Peyer's patch (tissue), 4 donors: ENCODE measurements around the gene CEP63. TPM values are rescaled to one million over a fixed set of nuclear protein-coding genes. Genes with fewer than 3 reads are reported as not detected.

Experiments
- DNase-seq, 3 donors: peaks; one replicate each; pipeline ENCODE4 v3.0.0-alpha.2; 2017 to 2019
- H3K27ac ChIP-seq, 4 donors: fragments of 200-600 bp; sonication (generic); one replicate each; pipeline ENCODE4 v1.5.1; 2016 to 2019
- H3K27me3 ChIP-seq, 2 donors: fragments of 200-600 bp; sonication (generic); one replicate each; pipeline ENCODE4 v1.5.1; 2019
- H3K36me3 ChIP-seq, 3 donors: fragments of 200-600 bp; sonication (generic); one replicate each; pipeline ENCODE4 v1.5.1; 2016 to 2019
- H3K4me1 ChIP-seq, 4 donors: fragments of 200-600 bp; sonication (generic); one replicate each; pipeline ENCODE4 v1.5.1; 2016 to 2019
- H3K4me3 ChIP-seq, 4 donors: fragments of 200-600 bp; sonication (generic); 1 replicate in 3 of 4; 2 replicates in 1 of 4; pipeline ENCODE4 v1.5.1; 2016 to 2019; ENCODE audit warnings: mild to moderate bottlenecking in 1 of 4
- H3K9me3 ChIP-seq, 4 donors: fragments of 200-600 bp; sonication (generic); one replicate each; pipeline ENCODE4 v1.5.1; 2016 to 2019; ENCODE audit warnings: mild to moderate bottlenecking in 1 of 4
- CTCF ChIP-seq, 6 experiments: fragments of 450-650 bp in 4 of 6; fragments of 200-600 bp in 2 of 6; sonication (generic) in 1 of 6; IDR thresholded peaks; one replicate each; pipeline ENCODE4 v1.5.1; 2017 to 2019; ENCODE audit warnings: antibody characterized with exemption in 6 of 6, mild to moderate bottlenecking in 3 of 6, moderate library complexity in 1 of 6
- POLR2A ChIP-seq, 2 donors: fragments of 450-650 bp; IDR thresholded peaks; one replicate each; pipeline ENCODE4 v1.5.1; 2017; ENCODE audit warnings: antibody characterized with exemption in 2 of 2, mild to moderate bottlenecking in 2 of 2, moderate library complexity in 2 of 2
- total RNA-seq, 4 donors: library from RNA; depleted of rRNA; stranded (reverse); fragments of >200 nt; gene quantifications; one replicate each; pipeline ENCODE4 v1.1.0, GENCODE V29; 2016

Gene CEP63
- total RNA-seq, 4 donors from 2014 or later: 13.3 to 67.7 (median 19.6) TPM

GRCh38 chr3:134511500-134511899, 25.6 kb downstream of the CEP63 start:
- H3K4me1 ChIP-seq: no peaks in the 10 kb centered on the region
- no peak overlapping the region for H3K4me3 ChIP-seq
- H3K27me3 ChIP-seq: no peaks in the 10 kb centered on the region
- no peaks in the 10 kb centered on the region for H3K9me3 ChIP-seq
- H3K36me3 ChIP-seq: peaks cover 0 to 10% (median 0%) of the 10 kb centered on the region in 3 donors
- no peak for TF ChIP-seq POLR2A (IDR thresholded peaks at IDR 0.05)
- no peak for TF ChIP-seq CTCF (IDR thresholded peaks at IDR 0.05)
- no peak overlapping the region for H3K27ac ChIP-seq
- DNase-seq: no peak

GRCh38 chr3:134516905-134517304, 31.0 kb downstream of the CEP63 start:
- TF ChIP-seq CTCF (IDR thresholded peaks at IDR 0.05): no peak
- no peak for TF ChIP-seq POLR2A (IDR thresholded peaks at IDR 0.05)

GRCh38 chr3:134517791-134518190, 31.9 kb downstream of the CEP63 start:
- no peaks in the 10 kb centered on the region for H3K9me3 ChIP-seq
- H3K4me1 ChIP-seq: no peaks in the 10 kb centered on the region
- H3K27ac ChIP-seq: no peak overlapping the region
- DNase-seq: no peak
- no peak overlapping the region for H3K4me3 ChIP-seq
- no peaks in the 10 kb centered on the region for H3K36me3 ChIP-seq
- TF ChIP-seq POLR2A (IDR thresholded peaks at IDR 0.05) (no peak), CTCF (IDR thresholded peaks at IDR 0.05) (no peak)
- H3K27me3 ChIP-seq: no peaks in the 10 kb centered on the region

More at GRCh38 chr3:134516905-134517304, 31.0 kb downstream of the CEP63 start:
- Histone ChIP-seq H3K27ac (no peak overlapping the region), H3K4me3 (no peak overlapping the region), H3K27me3 (no peaks in the 10 kb centered on the region), H3K9me3 (no peaks in the 10 kb centered on the region), H3K36me3 (no peaks in the 10 kb centered on the region), H3K4me1 (no peaks in the 10 kb centered on the region)
- no peak for DNase-seq

GRCh38 chr3:134522541-134522940, 36.7 kb downstream of the CEP63 start:
- Histone ChIP-seq H3K27me3 (no peaks in the 10 kb centered on the region), H3K27ac (no peak overlapping the region), H3K4me1 (no peaks in the 10 kb centered on the region), H3K36me3 (no peaks in the 10 kb centered on the region), H3K9me3 (peaks cover 0 to 23% (median 0%) of the 10 kb centered on the region in 4 donors), H3K4me3 (no peak overlapping the region)
- TF ChIP-seq POLR2A (IDR thresholded peaks at IDR 0.05): no peak
- TF ChIP-seq CTCF (IDR thresholded peaks at IDR 0.05): no peak
- DNase-seq: no peak

- Histone ChIP-seq H3K4me3 (no peak overlapping the region), H3K27me3 (no peaks in the 10 kb centered on the region), H3K36me3 (no peaks in the 10 kb centered on the region), H3K4me1 (no peaks in the 10 kb centered on the region), H3K27ac (no peak overlapping the region), H3K9me3 (peaks cover 0 to 23% (median 0%) of the 10 kb centered on the region in 4 donors)
- no peak for DNase-seq
- TF ChIP-seq POLR2A (IDR thresholded peaks at IDR 0.05) (no peak), CTCF (IDR thresholded peaks at IDR 0.05) (no peak)
These were observed 39.4 kb downstream of the CEP63 start for GRCh38 chr3:134525293-134525692.

GRCh38 chr3:134526319-134526718, 40.5 kb downstream of the CEP63 start:
- Histone ChIP-seq H3K4me1 (no peaks in the 10 kb centered on the region), H3K27me3 (no peaks in the 10 kb centered on the region), H3K4me3 (no peak overlapping the region), H3K36me3 (no peaks in the 10 kb centered on the region), H3K9me3 (peaks cover 0 to 23% (median 0%) of the 10 kb centered on the region in 4 donors), H3K27ac (no peak overlapping the region)
- DNase-seq: no peak
- TF ChIP-seq POLR2A (IDR thresholded peaks at IDR 0.05) (no peak), CTCF (IDR thresholded peaks at IDR 0.05) (no peak)
